NCI-H2107 treated with DMSO at 0.1 percent for 48 hours (cell line): ENCODE data around the gene SLC25A18.
"Not testable (repeated sequence)": the region's sequence is repeated elsewhere in the genome, so short reads cannot be mapped to it uniquely, and the experiment has no call there.

ENCODE experiments used
- DNase-seq: peaks from one replicate; lab custom pipeline; 2025; ENCODE audit not compliant: unreplicated experiment; lab: John Stamatoyannopoulos, UW

SLC25A18 gene

GRCh38 chr22:17562906-17563870 is at the start of gene SLC25A18:
Gene SLC25A18, plus strand, starts transcription at chr22:17563498. Its CDS starts 16,447 bp downstream, at chr22:17579945.
- no peak for DNase-seq

- DNase-seq: no peak
Observed at GRCh38 chr22:17513612-17514011, 49.7 kb upstream of the SLC25A18 start.

- no peak for DNase-seq
Observed at GRCh38 chr22:17514084-17514483, 49.2 kb upstream of the SLC25A18 start.

GRCh38 chr22:17518406-17518805 is 44.9 kb upstream of the SLC25A18 start:
- DNase-seq: no peak

- not testable (repeated sequence) for DNase-seq
Observed at GRCh38 chr22:17521971-17522370, 41.3 kb upstream of the SLC25A18 start.

GRCh38 chr22:17523925-17524324 is 39.4 kb upstream of the SLC25A18 start:
- no peak for DNase-seq

- no peak for DNase-seq
Observed at GRCh38 chr22:17536269-17536668, 27.0 kb upstream of the SLC25A18 start.

GRCh38 chr22:17537155-17537554 is 26.1 kb upstream of the SLC25A18 start:
- no peak for DNase-seq

- DNase-seq: no peak
Observed at GRCh38 chr22:17540481-17540880, 22.8 kb upstream of the SLC25A18 start.

GRCh38 chr22:17541476-17541875 is 21.8 kb upstream of the SLC25A18 start:
- DNase-seq: no peak

GRCh38 chr22:17542452-17542851 is 20.8 kb upstream of the SLC25A18 start:
- no peak for DNase-seq

GRCh38 chr22:17548010-17548755 is 15.1 kb upstream of the SLC25A18 start:
- no peak for DNase-seq

- no peak for DNase-seq
Observed at GRCh38 chr22:17548756-17549035, 14.6 kb upstream of the SLC25A18 start.

- DNase-seq: no peak
Observed at GRCh38 chr22:17549183-17549582, 14.1 kb upstream of the SLC25A18 start.

- DNase-seq: no peak
Observed at GRCh38 chr22:17549655-17550054, 13.6 kb upstream of the SLC25A18 start.

GRCh38 chr22:17552737-17553136 is 10.6 kb upstream of the SLC25A18 start:
- DNase-seq: no peak

GRCh38 chr22:17554814-17555213 is 8.5 kb upstream of the SLC25A18 start:
- no peak for DNase-seq

GRCh38 chr22:17559188-17559587 is 4.1 kb upstream of the SLC25A18 start:
- no peak for DNase-seq

- no peak for DNase-seq
Observed at GRCh38 chr22:17563936-17564391, 666 bp downstream of the SLC25A18 start.

- DNase-seq: not testable (repeated sequence)
Observed at GRCh38 chr22:17566016-17566687, 2.9 kb downstream of the SLC25A18 start.

- DNase-seq: no peak
Observed at GRCh38 chr22:17566776-17567175, 3.5 kb downstream of the SLC25A18 start.
